ENCODE data around the gene CCND1. TPM values are rescaled to one million over a fixed set of nuclear protein-coding genes. Genes with fewer than 3 reads are reported as not detected.

CCND1 gene
- total RNA-seq, 1 donor, result 770 TPM

DNA sequence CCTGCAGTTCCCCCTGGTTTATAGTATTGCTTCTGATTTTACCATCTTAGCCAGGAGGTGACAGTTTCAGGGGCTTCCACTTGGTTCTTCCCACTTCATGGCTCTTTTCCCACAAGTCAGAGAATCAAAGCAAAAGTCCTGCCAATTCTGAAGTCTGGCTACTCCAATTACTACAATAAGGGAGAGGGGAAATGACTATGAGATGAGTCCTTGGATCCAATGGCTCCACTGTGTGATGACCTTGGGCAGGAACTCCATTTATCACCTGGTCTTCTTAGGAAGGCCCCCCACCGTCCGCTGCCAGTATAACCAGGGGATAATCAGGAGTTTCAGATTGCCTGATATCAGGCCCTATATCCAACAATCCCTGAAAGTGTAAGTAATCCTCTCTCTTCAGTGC is 31.6 kb upstream of the CCND1 start:
- H3K4me3 ChIP-seq (ENCODE audit: low read depth, low read length), result no peak overlapping the region
- TF ChIP-seq, protein P1, sequence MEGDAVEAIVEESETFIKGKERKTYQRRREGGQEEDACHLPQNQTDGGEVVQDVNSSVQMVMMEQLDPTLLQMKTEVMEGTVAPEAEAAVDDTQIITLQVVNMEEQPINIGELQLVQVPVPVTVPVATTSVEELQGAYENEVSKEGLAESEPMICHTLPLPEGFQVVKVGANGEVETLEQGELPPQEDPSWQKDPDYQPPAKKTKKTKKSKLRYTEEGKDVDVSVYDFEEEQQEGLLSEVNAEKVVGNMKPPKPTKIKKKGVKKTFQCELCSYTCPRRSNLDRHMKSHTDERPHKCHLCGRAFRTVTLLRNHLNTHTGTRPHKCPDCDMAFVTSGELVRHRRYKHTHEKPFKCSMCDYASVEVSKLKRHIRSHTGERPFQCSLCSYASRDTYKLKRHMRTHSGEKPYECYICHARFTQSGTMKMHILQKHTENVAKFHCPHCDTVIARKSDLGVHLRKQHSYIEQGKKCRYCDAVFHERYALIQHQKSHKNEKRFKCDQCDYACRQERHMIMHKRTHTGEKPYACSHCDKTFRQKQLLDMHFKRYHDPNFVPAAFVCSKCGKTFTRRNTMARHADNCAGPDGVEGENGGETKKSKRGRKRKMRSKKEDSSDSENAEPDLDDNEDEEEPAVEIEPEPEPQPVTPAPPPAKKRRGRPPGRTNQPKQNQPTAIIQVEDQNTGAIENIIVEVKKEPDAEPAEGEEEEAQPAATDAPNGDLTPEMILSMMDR (IDR thresholded peaks at IDR 0.05; ENCODE audit: insufficient read depth, low read length), result no peak
- DNase-seq (ENCODE audit: low read depth), result no peak

- TF ChIP-seq, protein P1 (IDR thresholded peaks at IDR 0.05; ENCODE audit: insufficient read depth, low read length), result no peak
- peak; percentile 24 for DNase-seq (ENCODE audit: low read depth)
- H3K4me3 ChIP-seq (ENCODE audit: low read depth, low read length), result no peak overlapping the region
Measured at GRCh38 chr11:69611548-69612526, 29.1 kb upstream of the CCND1 start.

- TF ChIP-seq, protein P1 (IDR thresholded peaks at IDR 0.05; ENCODE audit: insufficient read depth, low read length), result no peak
- no peak for DNase-seq (ENCODE audit: low read depth)
Measured at GRCh38 chr11:69613594-69613993, 27.4 kb upstream of the CCND1 start.

DNA sequence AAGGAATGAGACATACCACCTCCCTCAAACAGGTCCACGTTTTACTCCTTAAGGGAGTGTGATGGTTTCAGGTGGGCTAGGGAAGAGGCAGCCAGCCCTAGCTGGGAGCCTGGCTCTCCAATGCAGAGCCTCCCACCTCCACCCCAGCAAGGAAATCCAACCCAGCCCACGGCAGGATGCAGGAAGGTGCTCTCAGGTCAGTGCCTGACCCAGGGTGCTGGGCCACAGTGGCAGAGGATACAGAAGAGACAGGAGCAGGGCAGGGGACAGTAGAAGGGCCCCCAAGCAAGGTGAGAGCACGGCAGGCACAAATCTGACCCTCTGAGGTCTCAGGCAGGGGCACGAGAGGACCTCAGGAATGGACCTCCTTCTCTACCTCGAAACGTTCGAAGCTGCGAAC is 26.9 kb upstream of the CCND1 start:
- DNase-seq (ENCODE audit: low read depth), result no peak
- H3K4me3 ChIP-seq (ENCODE audit: low read depth, low read length), result no peak overlapping the region
- TF ChIP-seq, protein P1 (IDR thresholded peaks at IDR 0.05; ENCODE audit: insufficient read depth, low read length), result no peak

More at GRCh38 chr11:69613594-69613993, 27.4 kb upstream of the CCND1 start:
- H3K4me3 ChIP-seq (ENCODE audit: low read depth, low read length), result no peak overlapping the region

- TF ChIP-seq, protein P1 (IDR thresholded peaks at IDR 0.05; ENCODE audit: insufficient read depth, low read length), result no peak
- DNase-seq (ENCODE audit: low read depth), result no peak
- H3K4me3 ChIP-seq (ENCODE audit: low read depth, low read length), result no peak overlapping the region
Measured at GRCh38 chr11:69615545-69616278, 25.2 kb upstream of the CCND1 start.

DNA sequence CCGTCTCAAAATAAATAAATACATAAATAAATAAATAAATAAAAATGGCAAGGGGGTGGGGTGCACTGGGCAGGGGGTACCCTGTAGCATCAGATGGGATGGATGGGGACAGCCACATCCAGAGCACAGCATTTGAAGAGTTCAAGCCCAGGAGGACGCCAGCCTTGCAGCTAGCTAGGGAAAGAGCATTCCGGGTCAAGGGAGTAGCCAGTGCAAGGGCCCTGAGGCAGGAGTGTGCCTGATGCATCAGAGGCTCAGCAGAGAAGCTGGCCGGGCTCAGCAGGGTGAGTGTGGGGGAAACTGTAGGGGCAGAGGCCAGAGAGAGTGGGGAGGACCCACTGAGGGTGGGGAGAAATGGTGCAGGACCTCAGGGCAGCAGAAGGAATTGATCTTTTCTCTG is 23.7 kb upstream of the CCND1 start:
- H3K4me3 ChIP-seq (ENCODE audit: low read depth, low read length), result no peak overlapping the region
- no peak for DNase-seq (ENCODE audit: low read depth)
- TF ChIP-seq, protein P1 (IDR thresholded peaks at IDR 0.05; ENCODE audit: insufficient read depth, low read length), result no peak
